ENCODE measurements around the gene ATP1B3.

Gene ATP1B3

GRCh38 chr3:141876381-141876890 is at the start of gene ATP1B3:
Gene ATP1B3, plus strand, starts transcription at chr3:141876643. Its CDS starts 159 bp downstream, at chr3:141876802.
- ATAC-seq (replicated peaks; ENCODE audit: extremely low read depth, poor library complexity, severe bottlenecking) (peak; percentile 69), DNase-seq (ENCODE audit: low spot score in 2 of 2) (peak; percentile 68 to 71)
- Mint-ChIP-seq H3K4me1 (peaks cover 33% of the 10 kb centered on the region), H3K9me3 (no peaks in the 10 kb centered on the region), H3K36me3 (ENCODE audit: insufficient read depth) (peaks cover 15% of the 10 kb centered on the region), H3K27me3 (no peaks in the 10 kb centered on the region), H3K4me3 (peak within 1 kb of the TSS; percentile 86), H3K27ac (ENCODE audit: low read depth) (peak within 1 kb of the TSS; percentile 70)

- Mint-ChIP-seq H3K27me3 (no peaks in the 10 kb centered on the region), H3K27ac (ENCODE audit: low read depth) (no peak overlapping the region), H3K4me1 (no peaks in the 10 kb centered on the region), H3K9me3 (no peaks in the 10 kb centered on the region), H3K4me3 (no peak overlapping the region), H3K36me3 (ENCODE audit: insufficient read depth) (peaks cover 1% of the 10 kb centered on the region)
- ATAC-seq (replicated peaks; ENCODE audit: extremely low read depth, poor library complexity, severe bottlenecking) = no peak
- no peak for DNase-seq (ENCODE audit: low spot score in 2 of 2)
Observed at GRCh38 chr3:141828487-141828886, 48.0 kb upstream of the ATP1B3 start.

GRCh38 chr3:141828890-141829289 is 47.6 kb upstream of the ATP1B3 start:
- Mint-ChIP-seq H3K4me3 (no peak overlapping the region), H3K4me1 (no peaks in the 10 kb centered on the region), H3K36me3 (ENCODE audit: insufficient read depth) (peaks cover 1% of the 10 kb centered on the region), H3K27ac (ENCODE audit: low read depth) (no peak overlapping the region), H3K9me3 (no peaks in the 10 kb centered on the region), H3K27me3 (no peaks in the 10 kb centered on the region)
- ATAC-seq (replicated peaks; ENCODE audit: extremely low read depth, poor library complexity, severe bottlenecking) = no peak
- no peak for DNase-seq (ENCODE audit: low spot score in 2 of 2)

- no peak for ATAC-seq (replicated peaks; ENCODE audit: extremely low read depth, poor library complexity, severe bottlenecking)
- no peaks in the 10 kb centered on the region for H3K27me3 Mint-ChIP-seq
- H3K27ac Mint-ChIP-seq (ENCODE audit: low read depth) = no peak overlapping the region
- peaks cover 1% of the 10 kb centered on the region for H3K36me3 Mint-ChIP-seq (ENCODE audit: insufficient read depth)
- no peaks in the 10 kb centered on the region for H3K4me1 Mint-ChIP-seq
- H3K4me3 Mint-ChIP-seq = no peak overlapping the region
- DNase-seq (ENCODE audit: low spot score in 2 of 2) = no peak
- H3K9me3 Mint-ChIP-seq = no peaks in the 10 kb centered on the region
Observed at GRCh38 chr3:141830508-141830907, 45.9 kb upstream of the ATP1B3 start.

- DNase-seq (ENCODE audit: low spot score in 2 of 2) (no peak), ATAC-seq (replicated peaks; ENCODE audit: extremely low read depth, poor library complexity, severe bottlenecking) (no peak)
- Mint-ChIP-seq H3K27me3 (no peaks in the 10 kb centered on the region), H3K9me3 (no peaks in the 10 kb centered on the region), H3K36me3 (ENCODE audit: insufficient read depth) (peaks cover 1% of the 10 kb centered on the region), H3K4me1 (no peaks in the 10 kb centered on the region), H3K4me3 (no peak overlapping the region), H3K27ac (ENCODE audit: low read depth) (no peak overlapping the region)
Observed at GRCh38 chr3:141834292-141834691, 42.2 kb upstream of the ATP1B3 start.

- H3K27me3 Mint-ChIP-seq = no peaks in the 10 kb centered on the region
- no peak overlapping the region for H3K4me3 Mint-ChIP-seq
- ATAC-seq (replicated peaks; ENCODE audit: extremely low read depth, poor library complexity, severe bottlenecking) (no peak), DNase-seq (ENCODE audit: low spot score in 2 of 2) (no peak)
- no peak overlapping the region for H3K27ac Mint-ChIP-seq (ENCODE audit: low read depth)
- no peaks in the 10 kb centered on the region for H3K9me3 Mint-ChIP-seq
- no peaks in the 10 kb centered on the region for H3K4me1 Mint-ChIP-seq
- H3K36me3 Mint-ChIP-seq (ENCODE audit: insufficient read depth) = peaks cover 1% of the 10 kb centered on the region
Observed at GRCh38 chr3:141835557-141836229, 40.8 kb upstream of the ATP1B3 start.

- Mint-ChIP-seq H3K9me3 (no peaks in the 10 kb centered on the region), H3K27ac (ENCODE audit: low read depth) (no peak overlapping the region), H3K4me3 (no peak overlapping the region), H3K4me1 (no peaks in the 10 kb centered on the region), H3K27me3 (no peaks in the 10 kb centered on the region), H3K36me3 (ENCODE audit: insufficient read depth) (no peaks in the 10 kb centered on the region)
- DNase-seq (ENCODE audit: low spot score in 2 of 2) (no peak), ATAC-seq (replicated peaks; ENCODE audit: extremely low read depth, poor library complexity, severe bottlenecking) (no peak)
Observed at GRCh38 chr3:141839389-141839788, 37.1 kb upstream of the ATP1B3 start.

GRCh38 chr3:141840737-141841544 is 35.5 kb upstream of the ATP1B3 start:
- Mint-ChIP-seq H3K27ac (ENCODE audit: low read depth) (no peak overlapping the region), H3K36me3 (ENCODE audit: insufficient read depth) (no peaks in the 10 kb centered on the region), H3K4me1 (no peaks in the 10 kb centered on the region), H3K27me3 (no peaks in the 10 kb centered on the region), H3K9me3 (no peaks in the 10 kb centered on the region), H3K4me3 (no peak overlapping the region)
- DNase-seq (ENCODE audit: low spot score in 2 of 2) (no peak), ATAC-seq (replicated peaks; ENCODE audit: extremely low read depth, poor library complexity, severe bottlenecking) (no peak)

- Mint-ChIP-seq H3K27ac (ENCODE audit: low read depth) (no peak overlapping the region), H3K4me3 (no peak overlapping the region), H3K9me3 (no peaks in the 10 kb centered on the region), H3K27me3 (no peaks in the 10 kb centered on the region), H3K36me3 (ENCODE audit: insufficient read depth) (no peaks in the 10 kb centered on the region), H3K4me1 (no peaks in the 10 kb centered on the region)
- DNase-seq (ENCODE audit: low spot score in 2 of 2) = no peak
- no peak for ATAC-seq (replicated peaks; ENCODE audit: extremely low read depth, poor library complexity, severe bottlenecking)
Observed at GRCh38 chr3:141844108-141844507, 32.3 kb upstream of the ATP1B3 start.

- no peak overlapping the region for H3K4me3 Mint-ChIP-seq
- no peaks in the 10 kb centered on the region for H3K27me3 Mint-ChIP-seq
- no peaks in the 10 kb centered on the region for H3K9me3 Mint-ChIP-seq
- no peaks in the 10 kb centered on the region for H3K36me3 Mint-ChIP-seq (ENCODE audit: insufficient read depth)
- H3K27ac Mint-ChIP-seq (ENCODE audit: low read depth) = no peak overlapping the region
- ATAC-seq (replicated peaks; ENCODE audit: extremely low read depth, poor library complexity, severe bottlenecking) = no peak
- DNase-seq (ENCODE audit: low spot score in 2 of 2) = no peak
- H3K4me1 Mint-ChIP-seq = no peaks in the 10 kb centered on the region
Observed at GRCh38 chr3:141844812-141845211, 31.6 kb upstream of the ATP1B3 start.

GRCh38 chr3:141845407-141846049 is 30.9 kb upstream of the ATP1B3 start:
- H3K4me3 Mint-ChIP-seq = no peak overlapping the region
- DNase-seq (ENCODE audit: low spot score in 2 of 2) = no peak
- H3K27ac Mint-ChIP-seq (ENCODE audit: low read depth) = no peak overlapping the region
- ATAC-seq (replicated peaks; ENCODE audit: extremely low read depth, poor library complexity, severe bottlenecking) = no peak
- no peaks in the 10 kb centered on the region for H3K9me3 Mint-ChIP-seq
- no peaks in the 10 kb centered on the region for H3K4me1 Mint-ChIP-seq
- H3K27me3 Mint-ChIP-seq = no peaks in the 10 kb centered on the region
- no peaks in the 10 kb centered on the region for H3K36me3 Mint-ChIP-seq (ENCODE audit: insufficient read depth)

GRCh38 chr3:141846050-141846433 is 30.4 kb upstream of the ATP1B3 start:
- Mint-ChIP-seq H3K36me3 (ENCODE audit: insufficient read depth) (no peaks in the 10 kb centered on the region), H3K9me3 (no peaks in the 10 kb centered on the region), H3K27me3 (no peaks in the 10 kb centered on the region), H3K27ac (ENCODE audit: low read depth) (no peak overlapping the region), H3K4me3 (no peak overlapping the region), H3K4me1 (no peaks in the 10 kb centered on the region)
- no peak for ATAC-seq (replicated peaks; ENCODE audit: extremely low read depth, poor library complexity, severe bottlenecking)
- DNase-seq (ENCODE audit: low spot score in 2 of 2) = no peak
